Measurements from ENCODE around the gene SCRN2.

The SCRN2 gene

GRCh38 chr17:47875011-47875985 is 34.2 kb upstream of the SCRN2 start:
- DNase-seq (ENCODE audit: low read depth): no peak
- TF ChIP-seq CTCF (IDR thresholded peaks at IDR 0.05; ENCODE audit: low read length, missing control alignments): no peak
- no peak overlapping the region for H3K4me3 ChIP-seq (replicated peaks; ENCODE audit: low read depth, low read length)

DNA sequence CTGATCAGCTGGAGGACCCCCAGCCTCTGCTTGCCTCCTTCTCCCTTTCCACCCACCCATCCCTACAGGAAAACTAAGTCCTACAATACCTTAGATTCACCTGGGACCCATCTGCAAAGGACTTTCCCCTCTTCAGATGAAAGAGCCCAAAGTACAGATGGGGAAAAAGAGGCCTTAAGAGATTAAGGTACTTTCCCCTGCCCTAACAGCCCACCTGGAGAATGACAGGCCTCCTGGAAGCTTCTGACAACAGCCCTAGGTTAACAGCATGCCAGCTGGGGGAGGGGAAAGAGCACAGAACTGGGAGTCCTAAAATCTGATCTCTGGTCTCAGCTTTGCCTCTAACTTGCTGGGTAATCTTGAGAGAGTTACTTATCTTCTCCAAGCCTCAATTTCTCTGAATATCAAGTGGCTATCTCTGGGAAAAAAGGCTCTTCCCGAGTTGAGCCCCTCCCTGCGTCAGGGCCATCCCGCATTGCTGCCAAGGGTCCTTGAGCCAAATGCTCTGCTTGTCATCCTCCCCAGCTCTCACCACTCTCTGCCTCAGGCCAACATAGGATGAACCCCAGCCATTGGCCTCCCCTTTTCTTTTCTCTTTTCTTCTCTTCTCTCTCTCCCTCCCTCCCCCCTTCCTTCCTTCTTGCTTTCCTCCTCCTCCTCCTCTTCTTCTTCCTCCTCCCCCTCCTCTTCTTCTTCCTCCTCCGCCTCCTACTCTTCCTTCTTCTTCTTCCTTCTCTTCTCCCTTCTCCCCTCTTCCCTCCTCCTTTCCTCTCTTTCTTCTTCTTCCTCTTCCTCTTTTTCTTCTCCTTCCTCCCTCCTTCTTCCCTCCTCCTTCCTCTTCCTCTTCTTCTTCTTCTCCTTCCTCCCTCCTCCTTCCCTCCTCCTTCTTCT is 32.4 kb upstream of the SCRN2 start:
- no peak for TF ChIP-seq CTCF (IDR thresholded peaks at IDR 0.05; ENCODE audit: low read length, missing control alignments)
- H3K4me3 ChIP-seq (replicated peaks; ENCODE audit: low read depth, low read length): no peak overlapping the region
- DNase-seq (ENCODE audit: low read depth): no peak

DNA sequence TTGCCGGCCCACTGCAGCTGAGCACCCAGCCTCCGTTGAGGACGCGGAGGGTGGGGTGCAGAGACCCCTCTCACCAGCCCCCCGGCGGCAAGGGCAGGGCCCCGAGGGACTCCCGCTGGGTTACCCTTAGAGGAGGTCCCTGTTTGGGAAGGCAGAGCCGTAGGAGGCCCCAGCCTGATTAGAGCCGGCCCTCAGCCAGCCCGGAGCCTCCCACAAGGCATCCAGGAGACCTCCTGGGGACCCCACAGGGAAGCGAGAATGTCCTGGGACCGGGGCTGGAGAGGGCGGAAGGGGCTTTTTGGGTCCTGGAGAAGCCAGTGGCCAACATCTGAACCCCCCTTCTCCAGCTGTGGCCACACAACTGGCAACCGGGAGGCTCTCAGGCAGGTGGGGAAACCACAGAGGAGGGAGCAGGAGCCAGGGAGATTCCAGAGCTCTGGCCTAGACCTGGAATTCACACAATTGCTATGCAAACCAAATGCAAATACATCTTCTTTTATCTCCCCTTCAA is 31.6 kb upstream of the SCRN2 start:
- no peak for TF ChIP-seq CTCF (IDR thresholded peaks at IDR 0.05; ENCODE audit: low read length, missing control alignments)
- DNase-seq (ENCODE audit: low read depth): no peak
- H3K4me3 ChIP-seq (replicated peaks; ENCODE audit: low read depth, low read length): no peak overlapping the region

GRCh38 chr17:47872019-47872650 is 31.1 kb upstream of the SCRN2 start:
- no peak for TF ChIP-seq CTCF (IDR thresholded peaks at IDR 0.05; ENCODE audit: low read length, missing control alignments)
- H3K4me3 ChIP-seq (replicated peaks; ENCODE audit: low read depth, low read length): no peak overlapping the region
- DNase-seq (ENCODE audit: low read depth): no peak

- DNase-seq (ENCODE audit: low read depth): no peak
- H3K4me3 ChIP-seq (replicated peaks; ENCODE audit: low read depth, low read length): no peak overlapping the region
- TF ChIP-seq CTCF (IDR thresholded peaks at IDR 0.05; ENCODE audit: low read length, missing control alignments): no peak
These were observed 30.0 kb upstream of the SCRN2 start for GRCh38 chr17:47871048-47871447.

GRCh38 chr17:47870056-47870455 is 29.0 kb upstream of the SCRN2 start:
- no peak for TF ChIP-seq CTCF (IDR thresholded peaks at IDR 0.05; ENCODE audit: low read length, missing control alignments)
- no peak for DNase-seq (ENCODE audit: low read depth)
- H3K4me3 ChIP-seq (replicated peaks; ENCODE audit: low read depth, low read length): no peak overlapping the region

Measured in fibroblast of pulmonary artery (primary cell).